ENCODE measurements around the gene NFATC2.

- TF ChIP-seq TAF1 (IDR thresholded peaks at IDR 0.05; ENCODE audit: low read depth) (no peak), CTCF (IDR thresholded peaks at IDR 0.05; ENCODE audit: poor library complexity, severe bottlenecking) (no peak)
These were observed 78.5 kb downstream of the NFATC2 start for GRCh38 chr20:51463998-51464397.
